ENCODE data around the gene VSX2.

- TF ChIP-seq, protein P1, sequence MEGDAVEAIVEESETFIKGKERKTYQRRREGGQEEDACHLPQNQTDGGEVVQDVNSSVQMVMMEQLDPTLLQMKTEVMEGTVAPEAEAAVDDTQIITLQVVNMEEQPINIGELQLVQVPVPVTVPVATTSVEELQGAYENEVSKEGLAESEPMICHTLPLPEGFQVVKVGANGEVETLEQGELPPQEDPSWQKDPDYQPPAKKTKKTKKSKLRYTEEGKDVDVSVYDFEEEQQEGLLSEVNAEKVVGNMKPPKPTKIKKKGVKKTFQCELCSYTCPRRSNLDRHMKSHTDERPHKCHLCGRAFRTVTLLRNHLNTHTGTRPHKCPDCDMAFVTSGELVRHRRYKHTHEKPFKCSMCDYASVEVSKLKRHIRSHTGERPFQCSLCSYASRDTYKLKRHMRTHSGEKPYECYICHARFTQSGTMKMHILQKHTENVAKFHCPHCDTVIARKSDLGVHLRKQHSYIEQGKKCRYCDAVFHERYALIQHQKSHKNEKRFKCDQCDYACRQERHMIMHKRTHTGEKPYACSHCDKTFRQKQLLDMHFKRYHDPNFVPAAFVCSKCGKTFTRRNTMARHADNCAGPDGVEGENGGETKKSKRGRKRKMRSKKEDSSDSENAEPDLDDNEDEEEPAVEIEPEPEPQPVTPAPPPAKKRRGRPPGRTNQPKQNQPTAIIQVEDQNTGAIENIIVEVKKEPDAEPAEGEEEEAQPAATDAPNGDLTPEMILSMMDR (IDR thresholded peaks at IDR 0.05), result no peak
- TF ChIP-seq EP300 (IDR thresholded peaks at IDR 0.05) (no peak), POLR2AphosphoS5 (IDR thresholded peaks at IDR 0.05) (no peak), POLR2A (IDR thresholded peaks at IDR 0.05) (no peak)
Measured at GRCh38 chr14:74297986-74298385, 58.7 kb downstream of the VSX2 start.
